Measurements from ENCODE around the gene ESYT3. TPM values are rescaled to one million over a fixed set of nuclear protein-coding genes. Genes with fewer than 3 reads are reported as not detected.

Gene ESYT3
- total RNA-seq, 1 experiment from 2014 or later, result 2.6 TPM

DNA sequence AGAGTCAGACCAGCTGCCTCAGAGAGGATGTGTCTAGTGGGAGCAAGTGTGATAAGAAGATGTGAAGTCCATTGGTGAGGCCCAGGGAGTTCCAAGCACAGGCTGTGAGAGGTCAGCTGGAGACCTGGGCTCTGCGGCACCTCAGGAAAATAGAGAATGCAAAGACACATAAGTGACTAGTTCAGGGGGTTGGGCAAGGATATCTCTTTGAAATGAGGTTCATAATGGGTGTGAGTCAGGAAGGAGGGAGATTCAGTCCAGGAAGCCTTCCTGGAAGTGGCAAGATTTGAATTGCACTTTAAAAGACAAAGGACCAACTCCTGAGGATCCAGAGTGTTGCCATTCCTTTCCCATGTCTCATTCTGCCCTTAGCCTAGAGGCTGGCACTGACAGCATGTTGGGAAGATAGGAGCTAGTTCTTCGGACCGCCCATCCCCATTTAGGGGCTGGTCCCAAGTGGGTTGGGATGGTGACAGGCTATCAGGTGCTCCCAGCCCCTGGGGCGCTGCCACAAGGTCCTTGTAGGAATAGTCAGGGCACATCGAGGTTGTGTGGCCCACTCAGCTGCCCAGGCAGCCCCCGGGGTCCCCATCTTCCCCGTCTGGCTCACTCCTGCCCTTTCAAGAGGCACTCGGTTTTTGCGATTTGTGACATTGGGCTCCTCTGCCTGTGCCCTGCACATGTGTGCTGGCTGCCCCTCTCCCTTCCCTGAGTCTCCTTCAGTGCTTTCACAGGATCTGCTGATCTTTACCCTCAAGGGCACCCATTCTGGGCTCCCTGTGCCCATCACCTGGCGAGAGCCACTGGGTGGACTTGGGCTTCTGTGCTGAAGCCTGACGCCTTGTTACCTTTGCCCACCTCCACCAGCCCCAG, 23.7 kb downstream of the ESYT3 start:
- no peak for DNase-seq (ENCODE audit: low read depth, low spot score)
- no peak overlapping the region for H3K27ac ChIP-seq (ENCODE audit: low read length)
- no peaks in the 10 kb centered on the region for H3K9me3 ChIP-seq (ENCODE audit: control insufficient read depth, insufficient read depth, low read depth, low read length)
- TF ChIP-seq POLR2AphosphoS5 (IDR thresholded peaks at IDR 0.05; ENCODE audit: low read depth, low read length), result no peak
- TF ChIP-seq, protein P1, sequence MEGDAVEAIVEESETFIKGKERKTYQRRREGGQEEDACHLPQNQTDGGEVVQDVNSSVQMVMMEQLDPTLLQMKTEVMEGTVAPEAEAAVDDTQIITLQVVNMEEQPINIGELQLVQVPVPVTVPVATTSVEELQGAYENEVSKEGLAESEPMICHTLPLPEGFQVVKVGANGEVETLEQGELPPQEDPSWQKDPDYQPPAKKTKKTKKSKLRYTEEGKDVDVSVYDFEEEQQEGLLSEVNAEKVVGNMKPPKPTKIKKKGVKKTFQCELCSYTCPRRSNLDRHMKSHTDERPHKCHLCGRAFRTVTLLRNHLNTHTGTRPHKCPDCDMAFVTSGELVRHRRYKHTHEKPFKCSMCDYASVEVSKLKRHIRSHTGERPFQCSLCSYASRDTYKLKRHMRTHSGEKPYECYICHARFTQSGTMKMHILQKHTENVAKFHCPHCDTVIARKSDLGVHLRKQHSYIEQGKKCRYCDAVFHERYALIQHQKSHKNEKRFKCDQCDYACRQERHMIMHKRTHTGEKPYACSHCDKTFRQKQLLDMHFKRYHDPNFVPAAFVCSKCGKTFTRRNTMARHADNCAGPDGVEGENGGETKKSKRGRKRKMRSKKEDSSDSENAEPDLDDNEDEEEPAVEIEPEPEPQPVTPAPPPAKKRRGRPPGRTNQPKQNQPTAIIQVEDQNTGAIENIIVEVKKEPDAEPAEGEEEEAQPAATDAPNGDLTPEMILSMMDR (IDR thresholded peaks at IDR 0.05), result no peak
- TF ChIP-seq, protein P2, sequence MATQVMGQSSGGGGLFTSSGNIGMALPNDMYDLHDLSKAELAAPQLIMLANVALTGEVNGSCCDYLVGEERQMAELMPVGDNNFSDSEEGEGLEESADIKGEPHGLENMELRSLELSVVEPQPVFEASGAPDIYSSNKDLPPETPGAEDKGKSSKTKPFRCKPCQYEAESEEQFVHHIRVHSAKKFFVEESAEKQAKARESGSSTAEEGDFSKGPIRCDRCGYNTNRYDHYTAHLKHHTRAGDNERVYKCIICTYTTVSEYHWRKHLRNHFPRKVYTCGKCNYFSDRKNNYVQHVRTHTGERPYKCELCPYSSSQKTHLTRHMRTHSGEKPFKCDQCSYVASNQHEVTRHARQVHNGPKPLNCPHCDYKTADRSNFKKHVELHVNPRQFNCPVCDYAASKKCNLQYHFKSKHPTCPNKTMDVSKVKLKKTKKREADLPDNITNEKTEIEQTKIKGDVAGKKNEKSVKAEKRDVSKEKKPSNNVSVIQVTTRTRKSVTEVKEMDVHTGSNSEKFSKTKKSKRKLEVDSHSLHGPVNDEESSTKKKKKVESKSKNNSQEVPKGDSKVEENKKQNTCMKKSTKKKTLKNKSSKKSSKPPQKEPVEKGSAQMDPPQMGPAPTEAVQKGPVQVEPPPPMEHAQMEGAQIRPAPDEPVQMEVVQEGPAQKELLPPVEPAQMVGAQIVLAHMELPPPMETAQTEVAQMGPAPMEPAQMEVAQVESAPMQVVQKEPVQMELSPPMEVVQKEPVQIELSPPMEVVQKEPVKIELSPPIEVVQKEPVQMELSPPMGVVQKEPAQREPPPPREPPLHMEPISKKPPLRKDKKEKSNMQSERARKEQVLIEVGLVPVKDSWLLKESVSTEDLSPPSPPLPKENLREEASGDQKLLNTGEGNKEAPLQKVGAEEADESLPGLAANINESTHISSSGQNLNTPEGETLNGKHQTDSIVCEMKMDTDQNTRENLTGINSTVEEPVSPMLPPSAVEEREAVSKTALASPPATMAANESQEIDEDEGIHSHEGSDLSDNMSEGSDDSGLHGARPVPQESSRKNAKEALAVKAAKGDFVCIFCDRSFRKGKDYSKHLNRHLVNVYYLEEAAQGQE (IDR thresholded peaks at IDR 0.05; ENCODE audit: insufficient read depth in 1 of 2, low read depth in 2 of 2, low read length in 1 of 2), result no peak
- no peak for TF ChIP-seq SIN3A (IDR thresholded peaks at IDR 0.05; ENCODE audit: borderline replicate concordance, insufficient read depth, low read depth, low read length)
- TF ChIP-seq TCF7L2 (IDR thresholded peaks at IDR 0.05; ENCODE audit: low read depth, low read length), result no peak
- no TSS peak for BruUV-seq (replicated peaks)
- intact Hi-C loops (cut with micrococcal nuclease; ENCODE audit: unreplicated experiment), result no loop called here
- in situ Hi-C loops (cut with HindIII; ENCODE audit: low pct_unique_long_range_greater_than_20kb, low sequenced_read_pairs), result no loop called here
- no peak for ATAC-seq
- no peaks in the 10 kb centered on the region for H3K27me3 ChIP-seq (ENCODE audit: control insufficient read depth, insufficient read depth, low read length)
- H3K4me3 ChIP-seq (ENCODE audit: low read depth in 2 of 2, low read length in 2 of 2), result no peak overlapping the region
- no peaks in the 10 kb centered on the region for H3K4me1 ChIP-seq (ENCODE audit: control insufficient read depth, insufficient read depth, low read length)
- ChIA-PET POLR2A (interaction anchor here (0.6 kb wide), 1 partner anchor 478 kb away, joined by 3 read pairs; no protein-coding TSS in a partner anchor), CTCF (interaction anchor here (0.6 kb wide), 1 partner anchor 457 kb away, joined by 4 read pairs; no protein-coding TSS in a partner anchor)
- no peaks in the 10 kb centered on the region for H3K36me3 ChIP-seq (ENCODE audit: control insufficient read depth, insufficient read depth, low read length)

DNA sequence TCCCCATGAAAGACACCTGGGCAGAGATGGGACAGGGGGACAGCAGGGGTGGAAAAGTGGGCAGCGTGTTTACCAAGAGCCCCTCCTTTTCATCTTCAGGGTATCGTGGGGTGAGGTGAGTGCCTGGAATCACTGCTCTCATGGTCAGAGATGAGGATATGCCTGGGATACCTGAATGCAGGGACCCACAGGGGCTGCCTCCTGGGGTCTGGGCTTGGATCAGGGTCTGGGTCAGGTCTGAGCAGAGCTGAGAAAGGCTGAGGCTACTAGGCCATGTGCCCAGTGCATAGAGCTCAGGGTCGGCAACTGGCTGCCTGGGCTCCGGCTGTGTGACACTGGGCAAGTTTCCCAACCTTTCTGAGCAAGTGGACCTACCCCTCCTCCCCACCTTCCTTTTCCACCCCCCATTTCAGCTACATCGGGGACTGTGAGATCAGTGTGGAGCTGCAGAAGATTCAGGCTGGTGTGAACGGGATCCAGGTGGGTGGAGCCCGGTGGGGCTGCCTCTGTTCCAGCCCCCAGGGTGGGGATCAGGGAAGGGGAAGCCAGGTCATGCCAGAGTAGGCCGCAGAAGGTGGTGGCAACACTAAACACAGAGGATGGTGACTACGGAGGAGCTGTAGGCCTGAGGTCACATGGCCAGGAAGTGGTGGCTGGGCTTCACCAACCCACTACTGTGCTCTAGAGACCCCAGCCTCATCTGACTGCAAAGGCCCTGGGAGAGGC, 24.5 kb downstream of the ESYT3 start:
- no peak for DNase-seq (ENCODE audit: low read depth, low spot score)
- ATAC-seq, result no peak
- Histone ChIP-seq H3K9me3 (ENCODE audit: control insufficient read depth, insufficient read depth, low read depth, low read length) (no peaks in the 10 kb centered on the region), H3K36me3 (ENCODE audit: control insufficient read depth, insufficient read depth, low read length) (no peaks in the 10 kb centered on the region), H3K4me1 (ENCODE audit: control insufficient read depth, insufficient read depth, low read length) (no peaks in the 10 kb centered on the region), H3K4me3 (ENCODE audit: low read depth in 2 of 2, low read length in 2 of 2) (no peak overlapping the region), H3K27me3 (ENCODE audit: control insufficient read depth, insufficient read depth, low read length) (no peaks in the 10 kb centered on the region), H3K27ac (ENCODE audit: low read length) (no peak overlapping the region)
- TF ChIP-seq POLR2AphosphoS5 (IDR thresholded peaks at IDR 0.05; ENCODE audit: low read depth, low read length) (no peak), SIN3A (IDR thresholded peaks at IDR 0.05; ENCODE audit: borderline replicate concordance, insufficient read depth, low read depth, low read length) (no peak), TCF7L2 (IDR thresholded peaks at IDR 0.05; ENCODE audit: low read depth, low read length) (no peak)
- TF ChIP-seq, protein P1 (IDR thresholded peaks at IDR 0.05), result no peak
- TF ChIP-seq, protein P2 (IDR thresholded peaks at IDR 0.05; ENCODE audit: insufficient read depth in 1 of 2, low read depth in 2 of 2, low read length in 1 of 2), result no peak
- POLR2A ChIA-PET, result interaction anchor here (0.5 kb wide), 1 partner anchor 77 kb away, joined by 7 read pairs; no protein-coding TSS in a partner anchor
- CTCF ChIA-PET, result interaction anchor here (0.6 kb wide), 1 partner anchor 446 kb away, joined by 3 read pairs; no protein-coding TSS in a partner anchor
- no TSS peak for BruUV-seq (replicated peaks)
- intact Hi-C loops (cut with micrococcal nuclease; ENCODE audit: unreplicated experiment) (no loop called here), in situ Hi-C loops (cut with HindIII; ENCODE audit: low pct_unique_long_range_greater_than_20kb, low sequenced_read_pairs) (no loop called here)

All from Panc1 (cell line).